Activated CD8-positive, alpha-beta memory T cell treated with anti-CD3 and anti-CD28 coated beads, Interleukin-2, amount 10 ng/mL, durations not matched to agents 7 days and 5 days (primary cell): ENCODE results near the gene TOR1B. TPM values are rescaled to one million over a fixed set of nuclear protein-coding genes. Genes with fewer than 3 reads are reported as not detected.

Source experiments
- ATAC-seq: fragments of 150-1000 bp; cut with Tn5 transposase; one replicate; pipeline ENCODE4 v1.10.0; 2021; ENCODE audit warnings: moderate library complexity
- CTCF ChIA-PET: fragments of 350-600 bp; sonication (Branson Sonifier 250); formaldehyde crosslinking; loops from one replicate; lab custom pipeline; 2021; ENCODE audit warnings: antibody characterized with exemption; lab: Charles Lee
- DNase-seq: peaks from one replicate; pipeline ENCODE4 v3.0.0-alpha.2; 2020
- H3K27ac Mint-ChIP-seq: one replicate; pipeline ENCODE4 v1.8.0; 2021; ENCODE audit warnings: mild to moderate bottlenecking, mixed read lengths
- H3K27me3 Mint-ChIP-seq: one replicate; pipeline ENCODE4 v1.8.0; 2021; ENCODE audit warnings: mixed read lengths
- H3K36me3 Mint-ChIP-seq: one replicate; pipeline ENCODE4 v1.8.0; 2021; ENCODE audit warnings: mild to moderate bottlenecking, mixed read lengths
- H3K4me1 Mint-ChIP-seq: one replicate; pipeline ENCODE4 v1.8.0; 2021; ENCODE audit warnings: mixed read lengths
- H3K4me3 Mint-ChIP-seq: one replicate; pipeline ENCODE4 v1.8.0; 2021; ENCODE audit warnings: mild to moderate bottlenecking, moderate library complexity, mixed read lengths
- H3K9me3 Mint-ChIP-seq: one replicate; pipeline ENCODE4 v1.8.0; 2022; ENCODE audit warnings: low read depth, mixed read lengths
- total RNA-seq, 2 experiments: library from RNA; stranded (reverse); gene quantifications; one replicate each; pipeline ENCODE4 v1.2.3, GENCODE V29; 2021

TOR1B gene
- total RNA-seq, 2 experiments from 2014 or later: 30.1 to 31.5 TPM

DNA sequence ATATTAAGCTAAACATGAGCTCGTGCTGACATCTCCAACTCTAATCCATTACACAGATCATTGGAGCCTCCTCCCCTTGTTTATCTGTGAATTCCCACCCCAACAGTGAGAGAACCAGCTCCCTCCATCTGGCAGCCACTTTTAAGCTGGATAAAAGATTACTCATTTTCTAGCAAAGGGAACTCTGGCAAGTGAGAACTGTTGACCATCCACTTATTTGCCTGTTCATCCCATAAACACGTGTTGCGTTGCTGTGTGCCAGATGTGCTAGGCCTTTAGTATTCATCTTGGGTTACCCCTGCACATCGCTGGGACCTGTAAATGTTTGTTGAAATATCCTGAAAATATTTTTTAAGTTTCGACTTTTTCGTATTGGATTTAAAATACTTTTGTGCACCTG is 23.4 kb downstream of the TOR1B start:
- Mint-ChIP-seq H3K36me3 (peaks cover 36% of the 10 kb centered on the region), H3K4me3 (no peak overlapping the region), H3K27ac (no peak overlapping the region), H3K27me3 (no peaks in the 10 kb centered on the region), H3K4me1 (peaks cover 15% of the 10 kb centered on the region), H3K9me3 (no peaks in the 10 kb centered on the region)
- CTCF ChIA-PET: no interaction called here
- DNase-seq (no peak), ATAC-seq (no peak)

DNA sequence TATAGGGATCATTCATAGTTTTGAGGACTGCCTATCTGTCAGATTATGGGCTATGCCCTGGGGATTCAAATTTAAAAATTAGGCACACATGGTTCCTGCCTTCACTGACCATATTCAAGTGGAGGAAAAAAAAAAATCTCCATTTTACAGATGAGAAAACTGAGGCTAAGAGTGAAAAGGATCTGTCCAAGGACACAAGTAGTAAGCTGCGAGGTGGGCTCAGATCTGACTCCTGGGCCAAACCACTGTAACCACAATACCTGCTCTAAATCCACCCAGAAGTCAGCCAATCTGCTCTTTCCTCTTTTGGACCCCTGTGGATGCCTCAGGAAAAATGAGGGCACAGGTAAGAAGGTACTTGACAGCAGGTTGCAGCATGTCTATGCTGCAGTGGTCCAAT is 23.8 kb downstream of the TOR1B start:
- no peak for DNase-seq
- Mint-ChIP-seq H3K27ac (no peak overlapping the region), H3K4me1 (peaks cover 18% of the 10 kb centered on the region), H3K4me3 (no peak overlapping the region), H3K9me3 (no peaks in the 10 kb centered on the region), H3K27me3 (no peaks in the 10 kb centered on the region), H3K36me3 (peaks cover 38% of the 10 kb centered on the region)
- ATAC-seq: no peak
- CTCF ChIA-PET: no interaction called here

DNA sequence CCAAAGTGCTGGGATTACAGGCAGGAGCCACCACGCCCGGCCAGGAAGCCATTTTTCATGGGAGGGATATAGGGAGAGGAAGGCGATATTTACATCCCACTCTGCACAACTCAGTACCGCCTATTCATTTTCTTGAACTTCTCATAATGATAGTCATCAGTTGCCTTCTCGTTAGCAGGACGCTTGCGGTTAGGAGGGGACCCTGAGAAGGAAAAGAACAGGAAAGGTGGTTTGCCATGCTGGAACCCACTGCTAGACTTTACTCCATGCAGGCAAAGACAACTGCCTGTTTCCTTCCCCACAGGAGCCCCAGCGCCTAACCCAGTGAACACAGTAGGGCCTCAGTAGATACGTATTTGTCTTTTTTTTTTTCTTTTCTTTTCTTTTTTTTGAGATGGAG is 25.1 kb downstream of the TOR1B start:
- CTCF ChIA-PET: no interaction called here
- Mint-ChIP-seq H3K9me3 (no peaks in the 10 kb centered on the region), H3K27ac (peak overlapping the region; percentile 15), H3K27me3 (no peaks in the 10 kb centered on the region), H3K4me3 (no peak overlapping the region), H3K36me3 (peaks cover 34% of the 10 kb centered on the region), H3K4me1 (peaks cover 8% of the 10 kb centered on the region)
- ATAC-seq (no peak), DNase-seq (no peak)

DNA sequence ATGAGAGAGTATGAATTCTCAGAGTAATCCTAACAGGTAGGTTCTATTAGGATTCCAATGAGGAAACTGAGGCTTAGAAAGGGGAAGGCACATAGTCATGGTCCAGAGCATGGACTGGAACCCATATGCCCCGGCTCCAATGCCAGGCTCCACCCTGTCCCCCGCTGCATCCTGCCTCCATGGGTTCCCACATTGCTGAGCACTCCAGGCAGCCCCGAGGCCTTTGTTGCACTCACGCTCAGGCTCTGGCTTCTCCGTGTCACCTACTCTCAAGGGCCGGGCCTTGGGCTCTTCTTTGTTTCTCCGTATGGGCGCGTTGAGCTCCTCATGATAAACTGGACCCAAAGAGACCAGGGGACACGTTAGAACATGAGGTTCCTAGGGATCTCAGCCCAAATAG is 26.0 kb downstream of the TOR1B start:
- no peaks in the 10 kb centered on the region for H3K27me3 Mint-ChIP-seq
- H3K4me3 Mint-ChIP-seq: no peak overlapping the region
- no peak for DNase-seq
- H3K9me3 Mint-ChIP-seq: no peaks in the 10 kb centered on the region
- peaks cover 16% of the 10 kb centered on the region for H3K4me1 Mint-ChIP-seq
- H3K27ac Mint-ChIP-seq: no peak overlapping the region
- CTCF ChIA-PET: no interaction called here
- ATAC-seq: no peak
- peaks cover 38% of the 10 kb centered on the region for H3K36me3 Mint-ChIP-seq

DNA sequence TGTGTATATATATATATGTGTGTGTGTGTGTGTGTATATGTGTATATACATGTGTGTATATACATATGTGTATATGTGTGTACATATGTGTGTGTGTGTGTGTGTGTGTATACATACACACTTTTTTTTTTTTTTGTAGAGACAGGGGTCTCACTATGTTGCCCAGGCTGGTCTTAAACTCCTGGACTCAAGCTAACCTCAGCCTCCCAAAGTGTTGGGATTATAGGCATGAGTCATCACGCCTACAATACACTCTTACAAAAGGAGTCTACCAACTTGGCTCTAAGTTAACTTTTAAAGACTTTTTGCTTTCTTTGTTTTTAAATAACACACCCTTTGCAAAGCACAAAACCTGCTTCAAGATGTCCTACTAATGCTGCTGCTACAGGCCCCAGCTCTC is 30.0 kb downstream of the TOR1B start:
- Mint-ChIP-seq H3K4me3 (peak overlapping the region; percentile 99), H3K27ac (no peak overlapping the region), H3K36me3 (peaks cover 55% of the 10 kb centered on the region), H3K9me3 (no peaks in the 10 kb centered on the region), H3K27me3 (no peaks in the 10 kb centered on the region), H3K4me1 (peaks cover 38% of the 10 kb centered on the region)
- DNase-seq (no peak), ATAC-seq (no peak)
- CTCF ChIA-PET: no interaction called here

DNA sequence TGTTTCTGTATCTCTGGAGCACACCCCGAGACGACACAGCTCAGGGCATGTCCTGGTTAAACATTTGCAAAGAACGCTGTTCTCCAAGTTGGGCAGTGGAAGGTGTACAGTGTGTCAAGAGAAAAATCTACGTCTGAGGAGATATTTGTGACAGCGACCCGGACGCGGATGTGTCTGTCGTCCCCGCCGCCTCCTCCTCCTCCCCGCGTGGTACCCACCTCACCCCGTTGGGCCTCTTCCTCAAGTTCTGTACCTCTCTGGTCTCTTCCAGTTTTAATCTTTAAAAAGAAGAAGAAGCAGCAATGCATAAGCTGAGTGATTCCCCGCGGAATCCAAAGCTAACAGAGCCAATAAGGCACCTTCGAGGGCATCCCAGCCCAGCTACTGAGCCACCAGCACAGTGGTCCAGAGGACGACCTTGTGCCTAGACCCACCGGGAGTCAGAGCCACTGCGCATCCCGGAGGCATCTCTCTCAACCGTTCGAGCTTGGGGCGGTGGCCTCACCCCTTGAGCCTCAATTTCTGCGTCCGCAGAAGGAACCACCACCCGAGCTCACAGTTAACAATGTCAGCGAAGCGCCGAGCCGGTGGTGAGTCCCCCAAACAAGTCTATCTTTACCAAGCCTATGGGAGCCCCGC is 31.6 kb downstream of the TOR1B start:
- Mint-ChIP-seq H3K9me3 (no peaks in the 10 kb centered on the region), H3K4me1 (peaks cover 54% of the 10 kb centered on the region), H3K4me3 (peak overlapping the region; percentile 99), H3K27ac (peak overlapping the region; percentile 98), H3K36me3 (peaks cover 50% of the 10 kb centered on the region), H3K27me3 (no peaks in the 10 kb centered on the region)
- DNase-seq (peak; percentile 65), ATAC-seq (peak; percentile 5)
- CTCF ChIA-PET: interaction anchor here (0.7 to 3.4 kb wide), 5 partner anchors 9 to 209 kb away, joined by 3 to 27 read pairs (median 4); partner anchors contain the start of gene NTMT1

DNA sequence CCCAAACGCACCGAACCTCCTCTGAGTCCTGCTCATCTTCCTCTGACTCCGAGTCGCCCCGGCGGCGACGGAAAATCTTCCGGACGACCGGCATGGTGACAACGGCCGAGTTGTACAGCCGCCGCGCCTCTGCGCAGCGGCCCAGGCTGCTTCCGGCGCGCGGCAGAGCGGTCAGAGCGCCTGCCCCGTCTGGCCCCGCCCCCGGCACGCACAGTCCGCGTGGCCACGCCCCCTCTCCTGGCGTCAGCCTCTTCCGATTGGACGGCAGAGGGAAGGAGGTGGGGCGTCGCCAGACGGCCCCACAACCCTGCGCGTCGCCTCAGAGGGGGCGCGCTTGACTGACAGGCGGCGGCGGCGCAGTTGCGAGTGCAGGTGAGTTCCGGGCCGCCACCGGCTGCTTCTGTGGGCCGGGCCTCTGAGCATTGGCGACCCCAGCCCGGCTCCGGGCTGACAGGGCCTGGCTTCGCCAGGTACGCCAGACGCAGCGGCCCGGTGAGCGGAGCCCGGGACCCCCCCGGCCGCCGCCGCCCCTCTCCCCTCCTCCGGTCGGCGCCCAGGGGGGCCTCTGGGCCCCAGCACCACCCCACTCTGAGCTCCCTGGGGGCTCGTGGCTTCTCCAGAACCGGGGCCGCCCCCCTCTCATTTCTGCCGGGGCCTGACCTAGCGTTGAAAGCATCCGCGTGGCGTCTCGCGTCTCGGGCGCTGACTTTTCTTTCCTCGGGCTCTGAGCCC is 32.3 kb downstream of the TOR1B start, which contains the start of the genes C9orf78 and USP20:
TSS of gene C9orf78 (minus strand) at position 148 of the 732 bp plus-strand sequence. CDS start at position 94, 54 bp downstream.
TSS of gene USP20 (plus strand) at position 331 of the 732 bp plus-strand sequence. CDS start 17,098 bp downstream, outside the sequence.
- Mint-ChIP-seq H3K27ac (peak within 1 kb of the TSS; percentile 98), H3K9me3 (no peaks in the 10 kb centered on the region), H3K4me1 (peaks cover 61% of the 10 kb centered on the region), H3K36me3 (peaks cover 48% of the 10 kb centered on the region), H3K27me3 (no peaks in the 10 kb centered on the region), H3K4me3 (peak within 1 kb of the TSS; percentile 99)
- CTCF ChIA-PET: interaction anchor here (0.7 to 3.4 kb wide), 5 partner anchors 9 to 51 kb away, joined by 4 to 27 read pairs (median 4); no protein-coding TSS in a partner anchor
- peak; percentile 97 for DNase-seq
- ATAC-seq: peak; percentile 92

DNA sequence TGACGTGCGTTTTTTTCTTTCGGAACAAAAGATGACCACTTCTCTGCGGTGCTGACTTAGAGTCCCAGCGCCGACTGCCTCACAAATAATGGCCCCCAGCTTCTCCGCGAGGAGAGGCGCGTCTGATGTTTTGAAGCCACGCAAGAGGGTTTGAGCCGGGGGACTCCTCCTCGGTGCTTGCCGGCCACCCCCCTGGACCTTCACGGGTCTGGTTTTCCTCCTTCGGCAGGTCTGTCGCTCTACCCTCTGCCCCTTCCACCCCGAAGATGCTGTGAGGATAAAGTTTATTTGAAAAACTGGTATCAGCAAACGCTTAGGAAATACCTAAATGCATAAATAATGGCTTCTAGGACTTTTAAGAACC is 32.9 kb downstream of the TOR1B start:
- CTCF ChIA-PET: interaction anchor here (0.6 to 3.4 kb wide), 4 partner anchors 15 to 289 kb away, joined by 3 to 27 read pairs (median 4); no protein-coding TSS in a partner anchor

DNA sequence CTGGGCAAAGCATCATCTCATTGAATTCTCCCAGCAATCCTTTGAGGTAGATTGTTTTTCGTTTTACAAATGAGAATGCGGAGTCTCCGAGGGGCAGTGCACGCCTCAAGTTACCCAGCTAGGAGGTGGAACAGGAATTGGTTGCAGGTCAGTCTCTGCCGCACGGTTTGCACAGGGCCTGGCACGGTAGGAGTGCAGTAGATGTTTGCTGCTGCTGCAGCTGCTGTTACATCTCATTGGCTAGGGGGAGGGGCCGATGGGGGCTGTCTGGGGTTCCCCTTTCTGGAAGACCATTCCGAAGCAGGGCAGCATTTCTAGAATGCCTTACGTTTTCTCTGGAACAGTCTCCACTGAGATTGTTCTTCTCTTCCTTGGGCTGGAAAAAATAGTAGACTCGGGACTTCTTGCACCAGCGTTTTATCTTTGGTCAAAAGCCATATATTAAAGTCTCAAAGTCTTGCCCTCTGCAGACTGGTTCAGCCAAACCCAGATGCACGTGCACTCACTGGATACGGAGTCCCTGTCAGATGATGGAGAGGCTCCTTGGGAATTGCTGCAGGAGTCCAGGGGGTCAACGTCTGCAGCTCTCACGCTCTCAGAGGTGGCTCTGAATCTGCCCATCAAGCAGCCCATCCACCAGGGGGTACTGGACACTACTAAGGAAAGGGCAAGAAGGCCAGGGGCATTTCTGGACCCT is 33.5 kb downstream of the TOR1B start:
- Mint-ChIP-seq H3K4me3 (peak overlapping the region; percentile 99), H3K27me3 (no peaks in the 10 kb centered on the region), H3K27ac (peak overlapping the region; percentile 93), H3K9me3 (no peaks in the 10 kb centered on the region), H3K4me1 (peaks cover 68% of the 10 kb centered on the region), H3K36me3 (peaks cover 46% of the 10 kb centered on the region)
- ATAC-seq: no peak
- CTCF ChIA-PET: interaction anchor here (0.6 to 3.4 kb wide), 9 partner anchors 15 to 288 kb away, joined by 3 to 27 read pairs (median 4); no protein-coding TSS in a partner anchor
- peak; percentile 77 for DNase-seq

More for the DNA sequence above, 32.9 kb downstream of the TOR1B start:
- H3K27ac Mint-ChIP-seq: peak overlapping the region; percentile 93
- peaks cover 45% of the 10 kb centered on the region for H3K36me3 Mint-ChIP-seq
- H3K9me3 Mint-ChIP-seq: no peaks in the 10 kb centered on the region
- H3K4me3 Mint-ChIP-seq: peak overlapping the region; percentile 99
- ATAC-seq (no peak), DNase-seq (no peak)
- peaks cover 62% of the 10 kb centered on the region for H3K4me1 Mint-ChIP-seq
- H3K27me3 Mint-ChIP-seq: no peaks in the 10 kb centered on the region

DNA sequence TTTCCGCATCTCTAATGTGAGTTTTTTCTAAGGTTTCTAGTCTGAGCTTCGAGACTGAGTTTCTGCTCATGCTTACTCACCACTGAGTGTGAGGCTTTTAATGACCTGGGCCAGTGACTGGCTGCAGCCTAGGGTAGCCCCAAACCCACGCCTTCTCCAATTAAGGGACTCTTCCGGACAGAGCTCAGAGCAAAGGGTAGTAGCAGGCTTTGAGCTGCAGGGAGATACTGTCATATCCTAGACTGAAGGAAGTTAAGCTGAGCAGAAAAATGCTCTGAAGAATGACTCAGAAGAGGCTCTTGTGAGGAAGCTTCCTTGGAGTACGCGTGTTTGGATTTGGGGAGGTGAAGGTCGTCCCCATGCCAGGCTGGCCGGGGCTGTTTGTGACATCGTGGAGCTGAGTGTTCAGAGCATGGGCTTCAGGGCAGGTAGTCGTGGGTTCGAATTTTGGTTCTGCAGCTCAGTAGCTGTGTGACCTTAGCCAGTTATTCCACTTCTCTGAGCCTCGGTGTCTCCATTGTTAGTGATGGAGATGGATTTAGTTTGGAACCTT is 35.8 kb downstream of the TOR1B start:
- H3K27me3 Mint-ChIP-seq: no peaks in the 10 kb centered on the region
- peaks cover 40% of the 10 kb centered on the region for H3K36me3 Mint-ChIP-seq
- H3K4me3 Mint-ChIP-seq: peak overlapping the region; percentile 59
- CTCF ChIA-PET: interaction anchor here (0.8 to 1.3 kb wide), 8 partner anchors 10 to 207 kb away, joined by 3 to 8 read pairs (median 4); partner anchors contain the start of gene TOR1A
- no peaks in the 10 kb centered on the region for H3K9me3 Mint-ChIP-seq
- H3K27ac Mint-ChIP-seq: peak overlapping the region; percentile 79
- H3K4me1 Mint-ChIP-seq: peaks cover 65% of the 10 kb centered on the region
- DNase-seq (peak; percentile 64), ATAC-seq (peak; percentile 7)

DNA sequence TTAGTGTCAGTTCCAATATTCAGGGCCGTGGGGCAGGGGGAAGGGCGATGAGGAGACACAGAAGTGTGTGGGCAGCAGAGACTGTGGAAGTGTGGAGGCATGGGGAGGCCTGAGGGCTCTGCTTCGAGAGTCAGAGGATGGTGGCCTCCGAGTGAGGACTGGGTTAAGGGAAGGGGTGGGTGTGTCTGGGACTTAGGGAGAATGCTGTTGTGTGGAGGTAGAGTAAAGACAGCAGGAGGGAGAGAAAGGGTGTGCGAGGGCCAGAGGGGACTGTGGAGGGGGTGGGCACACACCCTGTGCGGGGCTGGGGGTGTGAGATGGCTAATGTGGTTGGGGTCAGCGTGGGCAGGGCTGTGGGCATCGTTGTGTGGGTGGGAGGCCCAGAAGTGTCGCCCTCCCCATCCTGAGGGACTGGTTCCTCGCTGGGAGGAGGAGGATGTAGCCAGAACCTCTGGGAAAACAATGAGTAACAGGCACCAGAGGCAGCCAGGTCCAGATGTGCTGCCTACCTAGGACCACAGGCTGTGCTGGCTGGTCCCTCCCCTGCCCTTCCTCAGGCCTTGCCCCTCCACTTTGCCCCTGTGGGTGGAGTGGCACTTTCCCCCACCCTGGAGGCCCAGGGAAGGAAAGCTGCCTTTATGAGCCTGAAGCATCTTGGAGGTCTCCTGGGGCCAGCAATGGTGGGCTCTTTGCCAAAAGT is 36.5 kb downstream of the TOR1B start:
- no peak for ATAC-seq
- Mint-ChIP-seq H3K27ac (peak overlapping the region; percentile 79), H3K4me3 (peak overlapping the region; percentile 59), H3K9me3 (no peaks in the 10 kb centered on the region), H3K36me3 (peaks cover 35% of the 10 kb centered on the region), H3K4me1 (peaks cover 62% of the 10 kb centered on the region), H3K27me3 (no peaks in the 10 kb centered on the region)
- no peak for DNase-seq
- CTCF ChIA-PET: interaction anchor here (0.8 to 1.3 kb wide), 5 partner anchors 15 to 207 kb away, joined by 3 to 8 read pairs (median 4); partner anchors contain the start of gene TOR1A

DNA sequence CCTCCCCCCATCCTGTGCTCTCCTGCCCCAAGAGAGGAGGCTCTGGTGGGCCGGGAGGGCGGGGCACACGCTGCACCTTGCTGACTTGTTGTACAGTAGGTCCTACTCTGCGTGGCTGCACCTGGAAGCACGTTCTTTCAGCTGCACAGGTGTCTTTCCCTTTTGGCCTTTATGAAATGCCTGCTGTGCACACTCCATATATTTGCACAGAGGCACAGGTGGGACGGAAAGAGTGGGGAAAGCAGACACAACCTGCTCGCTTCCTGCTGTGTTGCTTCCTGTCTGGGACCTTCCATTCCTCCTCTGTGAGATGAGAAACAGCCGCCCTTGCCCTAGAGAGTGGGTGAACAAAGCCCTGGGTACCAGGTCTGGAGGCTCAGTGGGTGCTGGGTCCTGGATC is 37.0 kb downstream of the TOR1B start:
- Mint-ChIP-seq H3K4me1 (peaks cover 64% of the 10 kb centered on the region), H3K27me3 (no peaks in the 10 kb centered on the region), H3K9me3 (no peaks in the 10 kb centered on the region), H3K36me3 (peaks cover 34% of the 10 kb centered on the region), H3K27ac (peak overlapping the region; percentile 79), H3K4me3 (peak overlapping the region; percentile 59)
- DNase-seq (no peak), ATAC-seq (no peak)
- CTCF ChIA-PET: interaction anchor here (1.0 kb wide), 1 partner anchor 20 kb away, joined by 3 read pairs; no protein-coding TSS in a partner anchor
